ENCODE measurements around the gene KCNQ1. TPM values are rescaled to one million over a fixed set of nuclear protein-coding genes. Genes with fewer than 3 reads are reported as not detected.

Gene KCNQ1
- total RNA-seq, 1 experiment from 2014 or later = 2.5 TPM

- no peak for TF ChIP-seq E2F4 (CRISPR knock-in tag; IDR thresholded peaks at IDR 0.05; ENCODE audit: borderline replicate concordance, low read depth)
Measured at GRCh38 chr11:2713661-2714462, 269.1 kb downstream of the KCNQ1 start (continued).

DNA sequence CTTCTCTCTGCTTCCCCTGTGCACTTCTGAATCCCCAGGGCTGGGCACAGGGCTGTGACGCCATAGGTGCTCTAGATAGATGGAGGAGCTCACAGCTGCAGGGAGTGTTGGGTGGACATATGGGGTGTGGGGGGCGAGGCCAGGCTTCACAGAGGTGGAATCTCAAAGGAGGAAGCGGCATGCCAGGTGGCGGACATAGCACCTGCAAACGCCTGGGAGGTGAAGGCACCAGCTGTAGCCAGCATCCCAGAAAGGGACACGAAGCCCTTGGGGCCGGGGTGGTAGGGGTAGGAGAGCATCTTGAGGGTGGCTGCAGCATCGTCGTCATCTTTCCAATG, 269.6 kb downstream of the KCNQ1 start:
- H3K4me1 Mint-ChIP-seq = peaks cover 17% of the 10 kb centered on the region
- H3K27me3 Mint-ChIP-seq (ENCODE audit: low read depth) = peaks cover 96% of the 10 kb centered on the region
- no peak for ATAC-seq
- CTCF ChIA-PET = interaction anchor here (1.0 kb wide), 1 partner anchor 11 kb away, joined by 3 read pairs; no protein-coding TSS in a partner anchor
- H3K36me3 Mint-ChIP-seq = peaks cover 20% of the 10 kb centered on the region
- H3K9me3 Mint-ChIP-seq = peaks cover 20% of the 10 kb centered on the region
- H3K4me3 Mint-ChIP-seq = no peak overlapping the region
- POLR2A ChIA-PET = no interaction called here
- no peak overlapping the region for H3K27ac Mint-ChIP-seq
- TF ChIP-seq MXD4 (CRISPR knock-in tag; IDR thresholded peaks at IDR 0.05; ENCODE audit: borderline replicate concordance) (no peak), NR3C1 (CRISPR knock-in tag; conservative IDR thresholded peaks at IDR 0.05; ENCODE audit: low read depth) (no peak)
- TF ChIP-seq, protein P1, sequence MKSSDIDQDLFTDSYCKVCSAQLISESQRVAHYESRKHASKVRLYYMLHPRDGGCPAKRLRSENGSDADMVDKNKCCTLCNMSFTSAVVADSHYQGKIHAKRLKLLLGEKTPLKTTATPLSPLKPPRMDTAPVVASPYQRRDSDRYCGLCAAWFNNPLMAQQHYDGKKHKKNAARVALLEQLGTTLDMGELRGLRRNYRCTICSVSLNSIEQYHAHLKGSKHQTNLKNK (CRISPR knock-in tag; IDR thresholded peaks at IDR 0.05) = no peak
- DNase-seq (ENCODE audit: low spot score) = no peak

GRCh38 chr11:2714871-2715270, 270.1 kb downstream of the KCNQ1 start:
- ATAC-seq = no peak
- no peak for DNase-seq (ENCODE audit: low spot score)
- Mint-ChIP-seq H3K36me3 (peaks cover 16% of the 10 kb centered on the region), H3K27ac (no peak overlapping the region), H3K4me1 (peaks cover 22% of the 10 kb centered on the region), H3K9me3 (peaks cover 16% of the 10 kb centered on the region), H3K27me3 (ENCODE audit: low read depth) (peaks cover 96% of the 10 kb centered on the region), H3K4me3 (no peak overlapping the region)
- TF ChIP-seq ELF4 (CRISPR knock-in tag; IDR thresholded peaks at IDR 0.05; ENCODE audit: low read depth) = no peak
- no peak for TF ChIP-seq ETV6 (CRISPR knock-in tag; IDR thresholded peaks at IDR 0.05)
- TF ChIP-seq PRRX2 (CRISPR knock-in tag; IDR thresholded peaks at IDR 0.05) = no peak
- no peak for TF ChIP-seq EMX1 (CRISPR knock-in tag; IDR thresholded peaks at IDR 0.05)
- TF ChIP-seq JUN (CRISPR knock-in tag; IDR thresholded peaks at IDR 0.05) = no peak
- TF ChIP-seq CREM (CRISPR knock-in tag; IDR thresholded peaks at IDR 0.05) = no peak
- TF ChIP-seq FOXP1 (CRISPR knock-in tag; IDR thresholded peaks at IDR 0.05; ENCODE audit: borderline replicate concordance) = no peak
- TF ChIP-seq ZNF425 (CRISPR knock-in tag; conservative IDR thresholded peaks at IDR 0.05) = no peak
- TF ChIP-seq MYBL2 (CRISPR knock-in tag; IDR thresholded peaks at IDR 0.05) = no peak
- TF ChIP-seq NR1H2 (CRISPR knock-in tag; IDR thresholded peaks at IDR 0.05) = no peak
- CTCF ChIA-PET = no interaction called here
- POLR2A ChIA-PET = no interaction called here

DNA sequence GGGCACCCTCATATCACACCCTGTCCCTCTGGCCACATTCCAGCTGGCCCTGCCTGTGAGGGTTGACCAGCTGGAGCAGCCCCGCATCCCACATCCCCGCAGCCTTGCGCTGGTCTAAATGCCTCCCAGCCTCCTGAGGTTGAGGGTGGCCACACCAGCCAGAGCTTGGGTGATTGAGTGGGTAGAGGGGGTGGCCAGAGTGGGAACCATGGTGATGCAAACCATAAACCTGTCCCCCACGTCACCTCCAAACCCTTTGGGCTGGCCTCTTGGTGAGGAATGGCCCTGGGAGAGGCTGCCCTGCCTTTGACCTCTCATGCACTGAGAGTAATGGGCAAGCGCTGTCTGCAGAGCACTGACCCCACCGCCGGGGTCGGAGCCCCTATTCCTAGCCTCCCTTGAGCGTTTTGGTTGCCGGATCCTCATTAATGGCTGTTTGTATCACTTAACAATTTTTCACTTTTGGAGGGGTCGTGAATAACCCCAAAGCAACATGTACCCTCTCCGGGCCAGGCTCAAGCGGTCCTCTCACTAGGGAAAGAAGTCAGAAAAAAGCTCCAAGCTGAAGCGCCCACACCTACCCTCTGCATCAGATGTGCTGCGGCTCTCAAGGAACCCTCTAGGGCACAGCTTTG, 271.0 kb downstream of the KCNQ1 start:
- ATAC-seq (no peak), DNase-seq (ENCODE audit: low spot score) (no peak)
- H3K27ac Mint-ChIP-seq = no peak overlapping the region
- TF ChIP-seq KAT7 (CRISPR knock-in tag; IDR thresholded peaks at IDR 0.05; ENCODE audit: borderline replicate concordance) (no peak), RORB (CRISPR knock-in tag; IDR thresholded peaks at IDR 0.05) (no peak)
- peaks cover 31% of the 10 kb centered on the region for H3K4me1 Mint-ChIP-seq
- peaks cover 96% of the 10 kb centered on the region for H3K27me3 Mint-ChIP-seq (ENCODE audit: low read depth)
- CTCF ChIA-PET = interaction anchor here (1.0 kb wide), 1 partner anchor 173 kb away, joined by 3 read pairs; no protein-coding TSS in a partner anchor
- H3K36me3 Mint-ChIP-seq = peaks cover 7% of the 10 kb centered on the region
- H3K9me3 Mint-ChIP-seq = peaks cover 7% of the 10 kb centered on the region
- H3K4me3 Mint-ChIP-seq = no peak overlapping the region
- POLR2A ChIA-PET = no interaction called here

Data from WTC11 (cell line).